ENCODE data around the gene MTX3. TPM values are rescaled to one million over a fixed set of nuclear protein-coding genes. Genes with fewer than 3 reads are reported as not detected.

The MTX3 gene
- total RNA-seq, 1 donor = 17.7 TPM

DNA sequence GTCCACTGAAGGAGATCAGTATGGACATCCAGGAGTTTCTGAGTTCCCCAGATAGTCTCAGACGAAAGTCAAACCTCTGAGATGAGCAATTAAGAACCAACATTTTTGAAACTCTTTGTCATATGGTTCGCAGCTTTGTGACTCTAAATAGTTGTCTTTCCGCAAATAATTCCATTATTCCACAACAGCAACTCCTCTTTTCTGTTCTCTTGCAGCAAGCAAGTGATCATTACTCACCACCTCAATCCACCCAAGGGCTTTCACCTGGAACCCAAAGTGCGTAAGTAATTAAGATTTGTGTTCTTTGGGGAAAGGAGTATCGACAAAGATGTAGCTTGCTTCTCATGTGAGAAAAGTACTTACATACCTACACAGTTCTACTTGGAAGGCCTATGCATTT is 15.6 kb downstream of the MTX3 start:
- H3K4me3 ChIP-seq (ENCODE audit: insufficient read depth, low read length) = no peak overlapping the region
- H3K4me1 ChIP-seq (ENCODE audit: insufficient read depth, low read length) = peaks cover 12% of the 10 kb centered on the region
- no peaks in the 10 kb centered on the region for H3K27me3 ChIP-seq (ENCODE audit: insufficient read depth, low read length)
- no peaks in the 10 kb centered on the region for H4K20me1 ChIP-seq (ENCODE audit: insufficient read depth, low read length)
- H3K36me3 ChIP-seq (ENCODE audit: insufficient read depth, low read length) = peaks cover 21% of the 10 kb centered on the region
- TF ChIP-seq CTCF (IDR thresholded peaks at IDR 0.05; ENCODE audit: extremely low read depth, low read depth, low read length) = no peak
- no peak overlapping the region for H3K27ac ChIP-seq (ENCODE audit: low read depth, low read length)
- H3K79me2 ChIP-seq (ENCODE audit: insufficient read depth, low read length) = no peaks in the 10 kb centered on the region
- no peaks in the 10 kb centered on the region for H3K9me3 ChIP-seq (ENCODE audit: low read depth, low read length)
- no peak overlapping the region for H3K4me2 ChIP-seq (ENCODE audit: insufficient read depth, low read length)
- no peak overlapping the region for H2AFZ ChIP-seq (ENCODE audit: low read length)
- DNase-seq (ENCODE audit: insufficient read length, low spot score, missing footprints) = no peak

GRCh38 chr5:79974886-79975285 is 16.2 kb downstream of the MTX3 start:
- Histone ChIP-seq H3K27me3 (ENCODE audit: insufficient read depth, low read length) (no peaks in the 10 kb centered on the region), H3K36me3 (ENCODE audit: insufficient read depth, low read length) (peaks cover 18% of the 10 kb centered on the region), H3K27ac (ENCODE audit: low read depth, low read length) (no peak overlapping the region), H3K9me3 (ENCODE audit: low read depth, low read length) (no peaks in the 10 kb centered on the region), H3K79me2 (ENCODE audit: insufficient read depth, low read length) (no peaks in the 10 kb centered on the region), H3K4me1 (ENCODE audit: insufficient read depth, low read length) (peaks cover 12% of the 10 kb centered on the region), H2AFZ (ENCODE audit: low read length) (no peak overlapping the region), H4K20me1 (ENCODE audit: insufficient read depth, low read length) (no peaks in the 10 kb centered on the region), H3K4me2 (ENCODE audit: insufficient read depth, low read length) (no peak overlapping the region), H3K4me3 (ENCODE audit: insufficient read depth, low read length) (no peak overlapping the region)
- no peak for DNase-seq (ENCODE audit: insufficient read length, low spot score, missing footprints)
- TF ChIP-seq CTCF (IDR thresholded peaks at IDR 0.05; ENCODE audit: extremely low read depth, low read depth, low read length) = no peak

GRCh38 chr5:79973996-79974395 is 17.1 kb downstream of the MTX3 start:
- peaks cover 12% of the 10 kb centered on the region for H3K4me1 ChIP-seq (ENCODE audit: insufficient read depth, low read length)
- no peaks in the 10 kb centered on the region for H3K9me3 ChIP-seq (ENCODE audit: low read depth, low read length)
- H2AFZ ChIP-seq (ENCODE audit: low read length) = no peak overlapping the region
- no peak for TF ChIP-seq CTCF (IDR thresholded peaks at IDR 0.05; ENCODE audit: extremely low read depth, low read depth, low read length)
- H4K20me1 ChIP-seq (ENCODE audit: insufficient read depth, low read length) = no peaks in the 10 kb centered on the region
- peaks cover 17% of the 10 kb centered on the region for H3K36me3 ChIP-seq (ENCODE audit: insufficient read depth, low read length)
- no peak overlapping the region for H3K4me3 ChIP-seq (ENCODE audit: insufficient read depth, low read length)
- DNase-seq (ENCODE audit: insufficient read length, low spot score, missing footprints) = no peak
- H3K79me2 ChIP-seq (ENCODE audit: insufficient read depth, low read length) = no peaks in the 10 kb centered on the region
- no peak overlapping the region for H3K27ac ChIP-seq (ENCODE audit: low read depth, low read length)
- H3K27me3 ChIP-seq (ENCODE audit: insufficient read depth, low read length) = no peaks in the 10 kb centered on the region
- H3K4me2 ChIP-seq (ENCODE audit: insufficient read depth, low read length) = no peak overlapping the region

DNA sequence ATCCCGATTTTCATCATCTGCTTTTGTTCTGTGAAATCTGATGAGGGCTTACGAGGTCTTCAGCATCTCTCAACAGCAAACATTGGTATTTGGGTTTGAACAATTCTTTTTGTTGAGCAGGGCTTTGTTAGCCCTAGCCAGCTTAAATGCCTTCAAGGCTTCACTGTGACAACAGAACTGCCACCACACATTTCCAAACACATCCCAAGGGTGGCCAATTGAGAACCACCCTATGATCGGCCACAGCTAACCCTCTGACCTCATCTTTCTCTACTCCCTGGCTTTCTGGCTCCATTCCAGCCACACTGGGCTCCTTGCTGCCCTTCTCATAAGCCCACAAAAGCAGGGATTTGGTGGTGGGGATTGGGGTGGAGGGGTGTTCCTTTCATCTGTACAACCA is 17.6 kb downstream of the MTX3 start:
- Histone ChIP-seq H3K9me3 (ENCODE audit: low read depth, low read length) (no peaks in the 10 kb centered on the region), H3K27me3 (ENCODE audit: insufficient read depth, low read length) (no peaks in the 10 kb centered on the region), H3K79me2 (ENCODE audit: insufficient read depth, low read length) (no peaks in the 10 kb centered on the region), H3K4me2 (ENCODE audit: insufficient read depth, low read length) (no peak overlapping the region), H3K4me1 (ENCODE audit: insufficient read depth, low read length) (peaks cover 12% of the 10 kb centered on the region), H4K20me1 (ENCODE audit: insufficient read depth, low read length) (no peaks in the 10 kb centered on the region), H2AFZ (ENCODE audit: low read length) (no peak overlapping the region), H3K27ac (ENCODE audit: low read depth, low read length) (no peak overlapping the region), H3K36me3 (ENCODE audit: insufficient read depth, low read length) (peaks cover 12% of the 10 kb centered on the region), H3K4me3 (ENCODE audit: insufficient read depth, low read length) (no peak overlapping the region)
- no peak for TF ChIP-seq CTCF (IDR thresholded peaks at IDR 0.05; ENCODE audit: extremely low read depth, low read depth, low read length)
- DNase-seq (ENCODE audit: insufficient read length, low spot score, missing footprints) = no peak

All from osteoblast (primary cell).